H9 (cell line): ENCODE data around the gene LEF1. TPM values are rescaled to one million over a fixed set of nuclear protein-coding genes. Genes with fewer than 3 reads are reported as not detected.

ENCODE experiments used
- DNase-seq: peaks from one replicate; pipeline ENCODE4 v3.0.0-alpha.2; 2017
- H2AFZ ChIP-seq: one replicate; pipeline ENCODE4 v1.6.1; 2013; ENCODE audit warnings: mild to moderate bottlenecking, low read length, control low read depth, moderate library complexity
- H2AK5ac ChIP-seq: 2 replicates; pipeline ENCODE4 v1.6.1; 2013; ENCODE audit warnings: low read length, control low read depth, mixed read lengths; ENCODE audit not compliant: insufficient read length
- H2BK120ac ChIP-seq: one replicate; pipeline ENCODE4 v1.6.1; 2013; ENCODE audit warnings: low read depth, mild to moderate bottlenecking, low read length, control low read depth, inconsistent platforms; ENCODE audit not compliant: poor library complexity, severe bottlenecking
- H2BK12ac ChIP-seq: 2 replicates; pipeline ENCODE4 v1.6.1; 2013; ENCODE audit warnings: low read length, control low read depth, mixed read lengths, low read depth; ENCODE audit not compliant: insufficient read length
- H2BK15ac ChIP-seq: 2 replicates; pipeline ENCODE4 v1.6.1; 2013; ENCODE audit warnings: low read depth, low read length, control low read depth
- H2BK20ac ChIP-seq: one replicate; pipeline ENCODE4 v1.6.1; 2013; ENCODE audit warnings: low read depth, mild to moderate bottlenecking, low read length, control low read depth, inconsistent platforms; ENCODE audit not compliant: poor library complexity, severe bottlenecking
- H2BK5ac ChIP-seq: 2 replicates; pipeline ENCODE4 v1.6.1; 2013; ENCODE audit warnings: low read length, control low read depth, mixed read lengths; ENCODE audit not compliant: insufficient read length
- H3K14ac ChIP-seq: 2 replicates; pipeline ENCODE4 v1.6.1; 2013; ENCODE audit warnings: low read length, control low read depth; ENCODE audit not compliant: insufficient read depth
- H3K18ac ChIP-seq: 2 replicates; pipeline ENCODE4 v1.6.1; 2013; ENCODE audit warnings: low read depth, mild to moderate bottlenecking, mixed read lengths, low read length, control low read depth; ENCODE audit not compliant: insufficient read length
- H3K23ac ChIP-seq: 2 replicates; pipeline ENCODE4 v1.6.1; 2013; ENCODE audit warnings: low read length, control low read depth, mixed read lengths, low read depth; ENCODE audit not compliant: insufficient read length
- H3K23me2 ChIP-seq: 2 replicates; pipeline ENCODE4 v1.6.1; 2013; ENCODE audit warnings: low read depth, mild to moderate bottlenecking, mixed read lengths, low read length, control low read depth; ENCODE audit not compliant: insufficient read length, poor library complexity, severe bottlenecking
- H3K27ac ChIP-seq: 2 replicates; pipeline ENCODE4 v1.5.1; 2013; ENCODE audit warnings: low read length, control low read depth, mixed read lengths, low read depth; ENCODE audit not compliant: insufficient read length
- H3K27me3 ChIP-seq: 2 replicates; pipeline ENCODE4 v1.6.1; 2013; ENCODE audit warnings: low read length, control low read depth, inconsistent platforms; ENCODE audit not compliant: insufficient read depth
- H3K4ac ChIP-seq: 2 replicates; pipeline ENCODE4 v1.6.1; 2013; ENCODE audit warnings: low read depth, mild to moderate bottlenecking, control low read depth, inconsistent platforms, low read length, moderate library complexity
- H3K4me1 ChIP-seq: 2 replicates; pipeline ENCODE4 v1.6.1; 2013; ENCODE audit warnings: low read length, control low read depth, inconsistent platforms; ENCODE audit not compliant: insufficient read depth
- H3K4me2 ChIP-seq: 2 replicates; pipeline ENCODE4 v1.6.1; 2013; ENCODE audit warnings: low read length, control low read depth, mixed read lengths; ENCODE audit not compliant: insufficient read length, insufficient read depth
- H3K56ac ChIP-seq: 2 replicates; pipeline ENCODE4 v1.6.1; 2013; ENCODE audit warnings: low read depth, mild to moderate bottlenecking, mixed read lengths, low read length, control low read depth; ENCODE audit not compliant: insufficient read length
- H3K79me1 ChIP-seq: 2 replicates; pipeline ENCODE4 v1.6.1; 2013; ENCODE audit warnings: low read depth, mild to moderate bottlenecking, moderate library complexity, low read length, control low read depth, inconsistent platforms; ENCODE audit not compliant: insufficient read depth, poor library complexity, severe bottlenecking
- H3K79me2 ChIP-seq: 2 replicates; pipeline ENCODE4 v1.6.1; 2013; ENCODE audit warnings: low read length, control low read depth, inconsistent platforms; ENCODE audit not compliant: insufficient read depth
- H3K9ac ChIP-seq: 2 replicates; pipeline ENCODE4 v1.6.1; 2013; ENCODE audit warnings: low read length, control low read depth, mixed read lengths; ENCODE audit not compliant: insufficient read length; ENCODE audit errors: extremely low read depth
- H3K9me3 ChIP-seq: one replicate; pipeline ENCODE4 v1.6.1; 2013; ENCODE audit warnings: low read depth, low read length, inconsistent platforms; ENCODE audit not compliant: control insufficient read depth
- H3T11ph ChIP-seq: one replicate; pipeline ENCODE4 v1.6.1; 2013; ENCODE audit warnings: mild to moderate bottlenecking, low read length, control low read depth, inconsistent platforms
- H4K20me1 ChIP-seq: one replicate; pipeline ENCODE4 v1.6.1; 2013; ENCODE audit not compliant: control insufficient read depth, insufficient read length, insufficient read depth
- H4K5ac ChIP-seq: 2 replicates; pipeline ENCODE4 v1.6.1; 2013; ENCODE audit warnings: low read depth, mild to moderate bottlenecking, mixed read lengths, low read length, control low read depth; ENCODE audit not compliant: insufficient read length
- H4K8ac ChIP-seq: replicated peaks from 2 replicates; pipeline ENCODE4 v1.6.1; 2013; ENCODE audit warnings: low read length, control low read depth, mixed read lengths, low read depth; ENCODE audit not compliant: insufficient read length
- H4K91ac ChIP-seq: 2 replicates; pipeline ENCODE4 v1.6.1; 2013; ENCODE audit warnings: low read depth, mild to moderate bottlenecking, moderate library complexity, mixed read lengths, low read length, control low read depth; ENCODE audit not compliant: insufficient read length
- H3K27ac Mint-ChIP-seq, 3 experiments: 2 replicates in 2 of 3; 3 replicates in 1 of 3; pipeline ENCODE4 v1.8.0; 2020 to 2021; ENCODE audit warnings: mixed read lengths in 3 of 3, mild to moderate bottlenecking in 1 of 3, moderate library complexity in 1 of 3
- H3K27me3 Mint-ChIP-seq: 2 replicates; pipeline ENCODE4 v1.8.0; 2021; ENCODE audit warnings: low read depth, mild to moderate bottlenecking, moderate library complexity, mixed read lengths
- H3K36me3 Mint-ChIP-seq, 3 experiments: 2 replicates in 2 of 3; 3 replicates in 1 of 3; pipeline ENCODE4 v1.8.0; 2020 to 2021; ENCODE audit warnings: low read depth in 3 of 3, mixed read lengths in 3 of 3; ENCODE audit not compliant: insufficient read depth in 1 of 3
- H3K4me1 Mint-ChIP-seq, 2 experiments: 2 replicates each; pipeline ENCODE4 v1.8.0; 2020; ENCODE audit warnings: mixed read lengths in 2 of 2
- H3K4me3 Mint-ChIP-seq, 2 experiments: 2 replicates in 1 of 2; 3 replicates in 1 of 2; pipeline ENCODE4 v1.8.0; 2020 to 2021; ENCODE audit warnings: mild to moderate bottlenecking in 2 of 2, mixed read lengths in 2 of 2, moderate library complexity in 1 of 2
- H3K9me3 Mint-ChIP-seq, 2 experiments: 2 replicates in 1 of 2; 3 replicates in 1 of 2; pipeline ENCODE4 v1.8.0; 2020; ENCODE audit warnings: mild to moderate bottlenecking in 2 of 2, mixed read lengths in 2 of 2, moderate library complexity in 1 of 2
- WGBS: extraction: QIAGEN DNeasy Blood & Tissue Kit; methylation state at CpG from one replicate; pipeline ENCODE4 v1.1.7; 2013; ENCODE audit warnings: missing lambda C conversion rate, low lambda C conversion rate, mixed read lengths; ENCODE audit not compliant: insufficient read length; ENCODE audit errors: extremely low coverage; 5-methylcytosine and 5-hydroxymethylcytosine counted together
- total RNA-seq: library from RNA; stranded (reverse); gene quantifications from 2 replicates; pipeline ENCODE4 v1.2.1, GENCODE V29; 2021
- TF ChIP-seq, protein P1 (sequence below): fragments of 200-600 bp; sonication (generic); conservative IDR thresholded peaks from 3 replicates; pipeline ENCODE4 v1.8.0; 2021; ENCODE audit warnings: antibody characterized with exemption, mild to moderate bottlenecking

Gene LEF1
- total RNA-seq, 1 experiment from 2014 or later = 2.5 TPM

DNA sequence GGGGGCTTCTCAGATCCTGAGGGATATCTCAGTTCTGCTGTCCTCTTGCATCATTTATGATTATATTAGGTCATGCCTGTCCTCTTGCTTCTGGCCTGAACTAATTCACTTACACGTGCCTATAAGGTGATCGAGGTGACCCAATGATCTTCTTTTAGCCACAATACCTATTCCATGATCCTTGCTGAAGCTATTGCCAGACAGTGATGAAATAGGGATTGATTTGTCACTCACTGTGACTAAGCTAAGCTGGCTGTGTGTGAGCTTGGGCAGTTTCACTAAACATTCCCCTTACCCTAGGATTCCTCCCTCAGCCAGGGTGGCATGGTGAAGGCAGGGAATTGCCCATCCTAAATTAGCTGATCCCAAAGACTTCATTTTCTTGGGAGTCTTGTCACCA lies 160.0 kb downstream of the LEF1 start:
- H3K9me3 Mint-ChIP-seq = no peaks in the 10 kb centered on the region
- Histone ChIP-seq H4K91ac (no peak overlapping the region), H2BK20ac (no peak overlapping the region), H3K14ac (no peak overlapping the region), H3K9me3 (no peaks in the 10 kb centered on the region), H2BK120ac (no peak overlapping the region), H2AK5ac (no peak overlapping the region), H3K23me2 (no peaks in the 10 kb centered on the region), H3K23ac (no peak overlapping the region), H2BK12ac (no peak overlapping the region), H3K9ac (no peak overlapping the region), H3T11ph (no peak overlapping the region), H3K79me2 (no peaks in the 10 kb centered on the region; the same call in 1 of the 2 replicates), H3K27ac (no peak overlapping the region), H4K20me1 (no peaks in the 10 kb centered on the region), H4K8ac (no peak overlapping the region), H3K27me3 (no peaks in the 10 kb centered on the region), H3K4me2 (no peak overlapping the region), H2BK15ac (no peak overlapping the region), H2BK5ac (no peak overlapping the region), H3K4me1 (peaks cover 5% of the 10 kb centered on the region; the same call in 1 of the 2 replicates), H3K18ac (no peak overlapping the region), H3K4ac (no peak overlapping the region), H3K56ac (no peak overlapping the region), H4K5ac (no peak overlapping the region), H3K79me1 (peaks cover 3% of the 10 kb centered on the region), H2AFZ (no peak overlapping the region)
- H3K27ac Mint-ChIP-seq = no peak overlapping the region
- TF ChIP-seq, protein P1, sequence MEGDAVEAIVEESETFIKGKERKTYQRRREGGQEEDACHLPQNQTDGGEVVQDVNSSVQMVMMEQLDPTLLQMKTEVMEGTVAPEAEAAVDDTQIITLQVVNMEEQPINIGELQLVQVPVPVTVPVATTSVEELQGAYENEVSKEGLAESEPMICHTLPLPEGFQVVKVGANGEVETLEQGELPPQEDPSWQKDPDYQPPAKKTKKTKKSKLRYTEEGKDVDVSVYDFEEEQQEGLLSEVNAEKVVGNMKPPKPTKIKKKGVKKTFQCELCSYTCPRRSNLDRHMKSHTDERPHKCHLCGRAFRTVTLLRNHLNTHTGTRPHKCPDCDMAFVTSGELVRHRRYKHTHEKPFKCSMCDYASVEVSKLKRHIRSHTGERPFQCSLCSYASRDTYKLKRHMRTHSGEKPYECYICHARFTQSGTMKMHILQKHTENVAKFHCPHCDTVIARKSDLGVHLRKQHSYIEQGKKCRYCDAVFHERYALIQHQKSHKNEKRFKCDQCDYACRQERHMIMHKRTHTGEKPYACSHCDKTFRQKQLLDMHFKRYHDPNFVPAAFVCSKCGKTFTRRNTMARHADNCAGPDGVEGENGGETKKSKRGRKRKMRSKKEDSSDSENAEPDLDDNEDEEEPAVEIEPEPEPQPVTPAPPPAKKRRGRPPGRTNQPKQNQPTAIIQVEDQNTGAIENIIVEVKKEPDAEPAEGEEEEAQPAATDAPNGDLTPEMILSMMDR = no peak
- no peak overlapping the region for H3K4me3 Mint-ChIP-seq
- peaks cover 33 to 53% (median 43%) of the 10 kb centered on the region in 3 experiments for H3K36me3 Mint-ChIP-seq
- no peaks in the 10 kb centered on the region for H3K27me3 Mint-ChIP-seq
- no peak for DNase-seq
- H3K4me1 Mint-ChIP-seq = peaks cover 17 to 20% of the 10 kb centered on the region in 2 experiments
- no CpG with 5 or more reads among the region's 2 CpGs for WGBS
